ENCODE data around the gene AP1M2.

DNA sequence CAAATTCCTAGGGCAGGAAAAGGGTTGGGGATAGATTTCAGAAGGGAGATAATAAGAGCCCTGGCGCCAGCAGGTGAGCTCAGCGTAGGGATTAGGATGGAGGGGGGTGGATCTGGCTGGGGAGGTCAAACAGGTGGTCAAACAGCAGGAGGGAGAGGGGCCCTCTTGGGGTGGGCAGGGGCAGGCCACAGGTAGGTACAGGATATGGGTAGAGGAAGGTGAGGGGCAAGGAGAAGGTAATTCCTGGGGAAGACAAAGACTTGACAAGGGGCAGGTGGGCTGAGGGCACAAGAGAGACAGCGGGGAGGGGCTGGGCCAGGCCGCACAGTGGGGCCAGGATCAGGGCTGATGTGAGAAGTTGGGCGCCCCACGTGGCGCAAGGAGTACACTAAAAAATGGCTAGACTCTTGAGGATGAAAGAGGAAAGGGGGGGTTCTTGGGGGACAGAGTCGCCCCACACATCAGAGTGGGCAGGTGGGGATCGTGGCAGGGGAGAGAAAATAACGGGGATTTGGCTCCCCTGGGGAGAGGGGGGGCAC lies 22.0 kb downstream of the AP1M2 start:
- TF ChIP-seq, protein P1, sequence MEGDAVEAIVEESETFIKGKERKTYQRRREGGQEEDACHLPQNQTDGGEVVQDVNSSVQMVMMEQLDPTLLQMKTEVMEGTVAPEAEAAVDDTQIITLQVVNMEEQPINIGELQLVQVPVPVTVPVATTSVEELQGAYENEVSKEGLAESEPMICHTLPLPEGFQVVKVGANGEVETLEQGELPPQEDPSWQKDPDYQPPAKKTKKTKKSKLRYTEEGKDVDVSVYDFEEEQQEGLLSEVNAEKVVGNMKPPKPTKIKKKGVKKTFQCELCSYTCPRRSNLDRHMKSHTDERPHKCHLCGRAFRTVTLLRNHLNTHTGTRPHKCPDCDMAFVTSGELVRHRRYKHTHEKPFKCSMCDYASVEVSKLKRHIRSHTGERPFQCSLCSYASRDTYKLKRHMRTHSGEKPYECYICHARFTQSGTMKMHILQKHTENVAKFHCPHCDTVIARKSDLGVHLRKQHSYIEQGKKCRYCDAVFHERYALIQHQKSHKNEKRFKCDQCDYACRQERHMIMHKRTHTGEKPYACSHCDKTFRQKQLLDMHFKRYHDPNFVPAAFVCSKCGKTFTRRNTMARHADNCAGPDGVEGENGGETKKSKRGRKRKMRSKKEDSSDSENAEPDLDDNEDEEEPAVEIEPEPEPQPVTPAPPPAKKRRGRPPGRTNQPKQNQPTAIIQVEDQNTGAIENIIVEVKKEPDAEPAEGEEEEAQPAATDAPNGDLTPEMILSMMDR (IDR thresholded peaks at IDR 0.05), result no peak; the same call in 1 of the 2 replicates
- TF ChIP-seq POLR2AphosphoS5 (IDR thresholded peaks at IDR 0.05; ENCODE audit: low read depth, low read length) (no peak), SIN3A (IDR thresholded peaks at IDR 0.05; ENCODE audit: borderline replicate concordance, insufficient read depth, low read depth, low read length) (no peak)
